Ascending aorta (tissue), 2 donors: Measurements from ENCODE around the gene FOXB2. TPM values are rescaled to one million over a fixed set of nuclear protein-coding genes. Genes with fewer than 3 reads are reported as not detected.

Source experiments
- DNase-seq, 2 donors: peaks; one replicate each; pipeline ENCODE4 v3.0.0-alpha.2; 2019; ENCODE audit warnings: low spot score in 2 of 2
- H3K27ac ChIP-seq, 2 donors: fragments of 200-600 bp; sonication (generic); one replicate each; pipeline ENCODE4 v1.5.1; 2016 to 2017; ENCODE audit warnings: mild to moderate bottlenecking in 1 of 2
- H3K27me3 ChIP-seq: fragments of 200-600 bp; sonication (generic); one replicate; pipeline ENCODE4 v1.5.1; 2017
- H3K36me3 ChIP-seq, 2 donors: fragments of 200-600 bp; sonication (generic); one replicate each; pipeline ENCODE4 v1.5.1; 2016
- H3K4me1 ChIP-seq, 2 donors: fragments of 200-600 bp; sonication (generic); one replicate each; pipeline ENCODE4 v1.5.1; 2016 to 2017; ENCODE audit warnings: mild to moderate bottlenecking in 1 of 2
- H3K4me3 ChIP-seq, 2 donors: fragments of 200-600 bp; sonication (generic); one replicate each; pipeline ENCODE4 v1.5.1; 2016 to 2017; ENCODE audit warnings: mild to moderate bottlenecking in 1 of 2
- H3K9me3 ChIP-seq, 2 donors: fragments of 200-600 bp; sonication (generic); one replicate each; pipeline ENCODE4 v1.5.1; 2016
- CTCF ChIP-seq, 3 experiments: fragments of 200-600 bp in 2 of 3; fragments of 450-650 bp in 1 of 3; sonication (generic) in 2 of 3; IDR thresholded peaks; one replicate each; pipeline ENCODE4 v1.5.1; 2016 to 2019; ENCODE audit warnings: antibody characterized with exemption in 3 of 3, mild to moderate bottlenecking in 1 of 3, moderate library complexity in 1 of 3
- intact Hi-C: fragments of 100-400 bp; cut with DNase I; formaldehyde crosslinking; loops from one replicate; pipeline ENCODE4 v1.15.1; 2023
- total RNA-seq: library from RNA; depleted of rRNA; stranded (reverse); fragments of >200 nt; gene quantifications from one replicate; pipeline ENCODE4 v1.1.0, GENCODE V29; 2016

Gene FOXB2
- total RNA-seq, 1 donor from 2014 or later: not detected

GRCh38 chr9:77016526-77017504 is 2.6 kb upstream of the FOXB2 start:
- Histone ChIP-seq H3K36me3 (no peaks in the 10 kb centered on the region), H3K4me3 (no peak overlapping the region), H3K27me3 (peaks cover 84% of the 10 kb centered on the region), H3K9me3 (no peaks in the 10 kb centered on the region), H3K27ac (no peak overlapping the region), H3K4me1 (peaks cover 9 to 30% of the 10 kb centered on the region in 2 donors)
- intact Hi-C loops: no loop called here
- TF ChIP-seq CTCF (IDR thresholded peaks at IDR 0.05): no peak
- DNase-seq: no peak

- TF ChIP-seq CTCF (IDR thresholded peaks at IDR 0.05): no peak
- Histone ChIP-seq H3K9me3 (no peaks in the 10 kb centered on the region), H3K36me3 (no peaks in the 10 kb centered on the region), H3K27me3 (peaks cover 84% of the 10 kb centered on the region), H3K4me3 (no peak overlapping the region), H3K27ac (no peak overlapping the region), H3K4me1 (peaks cover 4 to 28% of the 10 kb centered on the region in 2 donors)
- DNase-seq: no peak
- intact Hi-C loops: no loop called here
Measured at GRCh38 chr9:77017505-77017894, 2.0 kb upstream of the FOXB2 start.

GRCh38 chr9:77018058-77018968 is 1.1 kb upstream of the FOXB2 start:
- H3K4me1 ChIP-seq: peaks cover 4 to 28% of the 10 kb centered on the region in 2 donors
- no peak for TF ChIP-seq CTCF (IDR thresholded peaks at IDR 0.05)
- DNase-seq: no peak
- H3K9me3 ChIP-seq: no peaks in the 10 kb centered on the region
- peaks cover 84% of the 10 kb centered on the region for H3K27me3 ChIP-seq
- peak overlapping the region; percentile 18 to 50 for H3K4me3 ChIP-seq
- H3K36me3 ChIP-seq: no peaks in the 10 kb centered on the region
- H3K27ac ChIP-seq: no peak overlapping the region
- intact Hi-C loops: no loop called here

GRCh38 chr9:77018969-77019235 is 553 bp upstream of the FOXB2 start:
- DNase-seq: no peak
- TF ChIP-seq CTCF (IDR thresholded peaks at IDR 0.05): no peak
- Histone ChIP-seq H3K27ac (no peak overlapping the region), H3K4me1 (peaks cover 4 to 28% of the 10 kb centered on the region in 2 donors), H3K4me3 (peak overlapping the region; percentile 18 to 50), H3K36me3 (no peaks in the 10 kb centered on the region), H3K27me3 (peaks cover 84% of the 10 kb centered on the region), H3K9me3 (no peaks in the 10 kb centered on the region)
- intact Hi-C loops: no loop called here

- TF ChIP-seq CTCF (IDR thresholded peaks at IDR 0.05): no peak
- Histone ChIP-seq H3K36me3 (no peaks in the 10 kb centered on the region), H3K4me1 (peaks cover 4 to 24% of the 10 kb centered on the region in 2 donors), H3K4me3 (peak overlapping the region; percentile 46 to 50), H3K9me3 (no peaks in the 10 kb centered on the region), H3K27me3 (peaks cover 75% of the 10 kb centered on the region), H3K27ac (no peak overlapping the region)
- intact Hi-C loops: loop anchor here (10.0 kb wide), 1 partner anchor 1785 kb away; no protein-coding TSS in a partner anchor
- no peak for DNase-seq
Measured at GRCh38 chr9:77019926-77020412, 514 bp downstream of the FOXB2 start.
